Smooth muscle cell of the umbilical artery (primary cell): ENCODE data around the gene IFT27. TPM values are rescaled to one million over a fixed set of nuclear protein-coding genes. Genes with fewer than 3 reads are reported as not detected.

Experiments used
- total RNA-seq: library from RNA; depleted of rRNA; stranded (reverse); fragments of >200 nt; gene quantifications from 2 replicates; pipeline ENCODE4 v1.2.3, GENCODE V29; 2014

The IFT27 gene, protein sequence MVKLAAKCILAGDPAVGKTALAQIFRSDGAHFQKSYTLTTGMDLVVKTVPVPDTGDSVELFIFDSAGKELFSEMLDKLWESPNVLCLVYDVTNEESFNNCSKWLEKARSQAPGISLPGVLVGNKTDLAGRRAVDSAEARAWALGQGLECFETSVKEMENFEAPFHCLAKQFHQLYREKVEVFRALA
- 15.4 and 24.9 TPM in 2 replicates for total RNA-seq

DNA sequence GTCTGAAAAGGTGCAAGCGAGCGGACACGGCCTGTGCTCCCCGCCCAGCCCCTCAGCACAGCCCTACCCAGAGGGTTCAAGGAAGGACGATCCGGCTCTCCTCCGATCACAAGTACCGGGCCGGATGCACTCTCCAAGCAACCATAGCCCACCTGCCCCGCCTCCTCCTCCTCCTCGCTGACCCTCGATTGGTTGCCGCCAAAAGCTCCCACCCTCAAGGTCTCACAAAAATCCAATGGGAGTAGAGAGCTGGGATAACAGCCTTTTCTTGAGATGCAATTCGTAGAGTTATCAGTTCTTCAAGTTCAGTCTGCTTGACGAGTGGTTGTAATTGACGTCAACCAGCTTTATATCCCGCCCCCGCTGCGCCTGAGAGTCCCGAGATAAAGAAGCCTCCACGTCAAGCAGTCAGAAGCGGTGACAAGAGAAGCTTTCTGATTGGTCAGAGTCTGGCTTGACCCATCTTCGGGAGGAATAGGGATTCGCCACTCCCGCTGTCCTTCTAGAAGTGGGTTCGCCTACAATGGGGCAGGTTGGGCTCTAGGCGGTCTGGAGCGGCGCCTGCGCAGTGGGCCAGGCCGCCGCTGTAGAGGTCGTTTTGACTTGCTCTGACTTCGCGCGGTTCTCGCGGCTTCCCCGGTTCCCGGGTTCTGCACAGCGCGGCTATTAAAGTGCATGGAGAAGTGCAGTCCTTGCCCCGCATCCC, at the start of gene IFT27:
IFT27 (minus strand) TSS at position 156 of the 706 bp plus-strand sequence. CDS start 412 bp downstream, outside the sequence.

DNA sequence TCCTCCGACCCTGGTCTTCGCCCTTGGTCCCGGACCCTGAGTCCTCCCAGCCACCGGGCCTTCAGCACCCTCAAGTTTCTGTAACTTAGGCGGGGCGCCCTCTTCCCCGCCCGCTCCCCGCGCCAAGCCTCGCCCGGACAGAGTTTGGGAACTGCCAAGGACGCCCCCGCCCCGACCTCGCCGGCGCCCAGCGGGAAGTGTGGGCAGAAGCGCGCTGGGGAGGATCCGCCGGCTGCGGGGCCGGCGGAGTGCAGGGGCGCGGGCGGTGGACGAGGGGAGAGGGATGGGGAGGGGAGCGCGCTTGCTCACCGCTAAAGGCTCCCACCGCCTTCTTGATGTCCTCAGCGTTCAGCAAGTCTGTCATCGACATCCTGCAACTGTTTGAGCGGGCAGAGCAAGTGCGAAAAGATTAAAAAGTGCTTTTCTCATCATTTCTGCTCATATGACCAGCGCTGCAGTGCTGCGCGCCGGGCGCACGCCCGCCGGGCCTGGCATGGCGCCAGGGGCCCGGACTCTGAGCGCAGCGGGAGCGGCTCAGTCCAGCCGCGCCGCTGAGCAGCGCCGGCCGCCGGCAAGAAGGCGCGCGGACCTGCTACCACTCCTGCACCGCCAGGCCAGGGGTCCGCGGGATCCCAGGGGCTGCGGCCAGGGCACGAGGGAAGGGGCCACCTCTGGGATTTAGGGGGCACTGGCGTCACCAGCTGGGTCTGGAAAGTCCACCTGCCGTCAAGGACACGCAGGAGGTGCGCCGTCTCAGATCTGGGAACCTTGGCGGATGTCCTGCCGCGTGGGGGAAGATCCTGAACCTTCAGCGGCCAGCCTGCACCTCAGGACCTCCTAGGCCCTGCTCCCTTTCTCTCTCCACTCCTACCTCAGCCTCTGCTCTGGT, 41.0 kb upstream of the IFT27 start, which contains the start of gene PVALB:
PVALB (minus strand) TSS at position 400 of the 889 bp plus-strand sequence; CDS start at position 370, 30 bp downstream.

Other genes with a start within 250 kb of the IFT27 start
- 351 and 381 TPM in 2 replicates for gene EIF3D, start 247.0 kb downstream of the IFT27 start, total RNA-seq
- not detected in 2 replicates for gene CACNG2, start 72.4 kb downstream of the IFT27 start, total RNA-seq
- gene PVALB, start 40.9 kb upstream of the IFT27 start, total RNA-seq = not detected in 2 replicates
- not detected in 2 replicates for gene NCF4, start 84.9 kb upstream of the IFT27 start, total RNA-seq
- gene CSF2RB, start 137.5 kb upstream of the IFT27 start, total RNA-seq = under 0.01 and 0.05 TPM in 2 replicates
- 27.2 and 34.1 TPM in 2 replicates for gene TST, start 243.3 kb upstream of the IFT27 start, total RNA-seq
- 52.0 and 69.2 TPM in 2 replicates for gene MPST, start 243.6 kb upstream of the IFT27 start, total RNA-seq